ENCODE data around the gene DHX16.

DHX16 gene

GRCh38 chr6:30610065-30610464 lies 62.7 kb downstream of the DHX16 start:
- H3K4me3 ChIP-seq (ENCODE audit: low read length): no peak overlapping the region
- no peak for DNase-seq (ENCODE audit: low read depth)
- TF ChIP-seq CTCF (conservative IDR thresholded peaks at IDR 0.05; ENCODE audit: low read depth, low read length): no peak

GRCh38 chr6:30603961-30604360 lies 68.8 kb downstream of the DHX16 start:
- no peak overlapping the region for H3K4me3 ChIP-seq (ENCODE audit: low read length)
- no peak for DNase-seq (ENCODE audit: low read depth)
- no peak for TF ChIP-seq CTCF (conservative IDR thresholded peaks at IDR 0.05; ENCODE audit: low read depth, low read length)
